Ovary (tissue), 3 donors: ENCODE measurements around the gene ROBO3.

Experiments
- CTCF ChIP-seq, 3 donors: fragments of 450-650 bp in 2 of 3; fragments of 200-600 bp in 1 of 3; IDR thresholded peaks; one replicate each; pipeline versions ENCODE4 v1.5.1 to v1.8.0; 2016 to 2022; ENCODE audit warnings: antibody characterized with exemption in 3 of 3, mild to moderate bottlenecking in 1 of 3
- EP300 ChIP-seq: sonication (generic); formaldehyde crosslinking; IDR thresholded peaks from one replicate; pipeline ENCODE4 v1.6.1; 2017; ENCODE audit warnings: antibody characterized with exemption
- POLR2A ChIP-seq: fragments of 450-650 bp; IDR thresholded peaks from one replicate; pipeline ENCODE4 v1.6.1; 2017; ENCODE audit warnings: antibody characterized with exemption, mild to moderate bottlenecking, moderate library complexity
- donor health status: DM: no; HTN: no; CAD: no.

- no peak for TF ChIP-seq CTCF (IDR thresholded peaks at IDR 0.05)
- TF ChIP-seq POLR2A, result no peak
- TF ChIP-seq EP300, result no peak
Measured at GRCh38 chr11:124894606-124895430, 29.6 kb downstream of the ROBO3 start.
